GM21723 (cell line): ENCODE measurements around the gene FARP1.

Experiments
- ATAC-seq: cut with Tn5 transposase; IDR thresholded peaks from one replicate; pipeline ENCODE4 v1.9.1; 2021; ENCODE audit warnings: mild to moderate bottlenecking, moderate library complexity; ENCODE audit not compliant: unreplicated experiment

Gene FARP1

GRCh38 chr13:98377635-98378378 is 234.9 kb downstream of the FARP1 start:
- ATAC-seq = no peak

GRCh38 chr13:98384739-98385138 is 241.8 kb downstream of the FARP1 start:
- ATAC-seq = no peak

GRCh38 chr13:98385606-98386005 is 242.7 kb downstream of the FARP1 start:
- ATAC-seq = no peak

- ATAC-seq = no peak
These were observed 243.7 kb downstream of the FARP1 start for GRCh38 chr13:98386637-98387036.

- ATAC-seq = no peak
These were observed 246.4 kb downstream of the FARP1 start for GRCh38 chr13:98389319-98389718.

- no peak for ATAC-seq
These were observed 247.3 kb downstream of the FARP1 start for GRCh38 chr13:98390086-98390715.

GRCh38 chr13:98393873-98394272 is 251.0 kb downstream of the FARP1 start:
- no peak for ATAC-seq

- no peak for ATAC-seq
These were observed 252.1 kb downstream of the FARP1 start for GRCh38 chr13:98394820-98395510.

- no peak for ATAC-seq
These were observed 253.3 kb downstream of the FARP1 start for GRCh38 chr13:98396071-98396710.

GRCh38 chr13:98397221-98397620 is 254.3 kb downstream of the FARP1 start:
- no peak for ATAC-seq

- ATAC-seq = no peak
These were observed 255.0 kb downstream of the FARP1 start for GRCh38 chr13:98397861-98398260.

- no peak for ATAC-seq
These were observed 255.7 kb downstream of the FARP1 start for GRCh38 chr13:98398581-98398980.

- no peak for ATAC-seq
These were observed 256.9 kb downstream of the FARP1 start for GRCh38 chr13:98399756-98400155.

- ATAC-seq = no peak
These were observed 259.0 kb downstream of the FARP1 start for GRCh38 chr13:98401934-98402333.

- ATAC-seq = no peak
These were observed 260.2 kb downstream of the FARP1 start for GRCh38 chr13:98403076-98403475.

- no peak for ATAC-seq
These were observed 262.2 kb downstream of the FARP1 start for GRCh38 chr13:98405107-98405571.

GRCh38 chr13:98405690-98406344 is 262.9 kb downstream of the FARP1 start:
- ATAC-seq = no peak

GRCh38 chr13:98406427-98406826 is 263.5 kb downstream of the FARP1 start:
- no peak for ATAC-seq

GRCh38 chr13:98406971-98407370 is 264.1 kb downstream of the FARP1 start:
- no peak for ATAC-seq

- ATAC-seq = no peak
These were observed 264.7 kb downstream of the FARP1 start for GRCh38 chr13:98407575-98407974.

- no peak for ATAC-seq
These were observed 266.4 kb downstream of the FARP1 start for GRCh38 chr13:98409281-98409680.
